UCSD-AML1 (cell line): ENCODE results near the gene ACTL7B.
"Not testable (repeated sequence)": the region's sequence is repeated elsewhere in the genome, so short reads cannot be mapped to it uniquely, and the experiment has no call there.

Experiments used
- DNase-seq: peaks from one replicate; lab custom pipeline; 2025; ENCODE audit not compliant: unreplicated experiment; lab: John Stamatoyannopoulos, UW

ACTL7B gene

GRCh38 chr9:108855888-108856287, at the start of gene ACTL7B:
TSS of gene ACTL7B (minus strand) at chr9:108855986. CDS start at chr9:108855930, 56 bp downstream.
- DNase-seq: no peak

- DNase-seq: no peak
These were observed 49.7 kb upstream of the ACTL7B start for GRCh38 chr9:108905494-108905893.

GRCh38 chr9:108904161-108904560, 48.4 kb upstream of the ACTL7B start:
- no peak for DNase-seq

- DNase-seq: no peak
These were observed 47.8 kb upstream of the ACTL7B start for GRCh38 chr9:108903420-108904103.

GRCh38 chr9:108900176-108900575, 44.4 kb upstream of the ACTL7B start:
- no peak for DNase-seq

GRCh38 chr9:108899023-108899695, 43.4 kb upstream of the ACTL7B start:
- not testable (repeated sequence) for DNase-seq

- no peak for DNase-seq
These were observed 41.7 kb upstream of the ACTL7B start for GRCh38 chr9:108897324-108898096.

- no peak for DNase-seq
These were observed 38.6 kb upstream of the ACTL7B start for GRCh38 chr9:108894225-108894997.

- no peak for DNase-seq
These were observed 33.9 kb upstream of the ACTL7B start for GRCh38 chr9:108889649-108890067.

GRCh38 chr9:108886594-108887271, 30.9 kb upstream of the ACTL7B start:
- not testable (repeated sequence) for DNase-seq

- DNase-seq: no peak
These were observed 30.0 kb upstream of the ACTL7B start for GRCh38 chr9:108885643-108886348.

GRCh38 chr9:108884701-108885100, 28.9 kb upstream of the ACTL7B start:
- DNase-seq: no peak

- DNase-seq: no peak
These were observed 27.3 kb upstream of the ACTL7B start for GRCh38 chr9:108883085-108883484.

- no peak for DNase-seq
These were observed 26.5 kb upstream of the ACTL7B start for GRCh38 chr9:108882052-108882888.

GRCh38 chr9:108880738-108881316, 25.0 kb upstream of the ACTL7B start:
- DNase-seq: no peak

GRCh38 chr9:108877524-108877923, 21.7 kb upstream of the ACTL7B start:
- no peak for DNase-seq

- DNase-seq: no peak
These were observed 20.6 kb upstream of the ACTL7B start for GRCh38 chr9:108876425-108876824.

- DNase-seq: no peak
These were observed 18.4 kb upstream of the ACTL7B start for GRCh38 chr9:108874058-108874788.
